ENCODE data around the gene PTPRT.

- TF ChIP-seq CTCF (IDR thresholded peaks at IDR 0.05): no peak
- TF ChIP-seq POLR2A (IDR thresholded peaks at IDR 0.05): no peak
These were observed 8.9 kb upstream of the PTPRT start for GRCh38 chr20:43198607-43199006.

Data from uterus (tissue), 2 donors.